ENCODE measurements around the gene DTNB.
"Not testable (repeated sequence)": the region's sequence is repeated elsewhere in the genome, so short reads cannot be mapped to it uniquely, and the experiment has no call there.

The DTNB gene

DNA sequence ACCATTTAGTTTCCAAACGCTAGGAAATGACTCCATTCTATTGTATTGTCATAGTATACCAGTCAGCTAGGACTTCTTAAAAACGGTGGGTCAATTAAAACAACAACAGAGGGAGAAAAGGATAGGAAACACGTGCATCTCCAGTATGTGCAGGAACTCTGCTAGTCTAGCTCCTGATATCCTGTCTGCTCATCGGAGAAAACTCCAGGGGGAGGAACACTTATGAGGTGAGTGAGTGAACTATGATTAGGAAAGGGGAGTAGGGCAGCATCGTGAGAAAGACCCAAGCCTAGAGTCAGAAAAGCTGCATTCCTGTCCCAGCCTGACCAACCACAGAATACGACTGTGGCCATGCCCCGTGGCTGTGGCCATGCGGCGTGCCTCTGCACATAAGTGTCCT lies 34.2 kb downstream of the DTNB start:
- no peaks in the 10 kb centered on the region for H3K27me3 ChIP-seq (ENCODE audit: insufficient read depth, low read length)
- H3K4me1 ChIP-seq (ENCODE audit: insufficient read depth, low read length), result no peaks in the 10 kb centered on the region
- H3K36me3 ChIP-seq (ENCODE audit: insufficient read depth, low read length), result no peaks in the 10 kb centered on the region
- no peak overlapping the region for H3K4me3 ChIP-seq (ENCODE audit: low read length)
- H2AFZ ChIP-seq (ENCODE audit: low read depth, low read length), result no peak overlapping the region
- H3K9me3 ChIP-seq (ENCODE audit: low read length), result no peaks in the 10 kb centered on the region

DNA sequence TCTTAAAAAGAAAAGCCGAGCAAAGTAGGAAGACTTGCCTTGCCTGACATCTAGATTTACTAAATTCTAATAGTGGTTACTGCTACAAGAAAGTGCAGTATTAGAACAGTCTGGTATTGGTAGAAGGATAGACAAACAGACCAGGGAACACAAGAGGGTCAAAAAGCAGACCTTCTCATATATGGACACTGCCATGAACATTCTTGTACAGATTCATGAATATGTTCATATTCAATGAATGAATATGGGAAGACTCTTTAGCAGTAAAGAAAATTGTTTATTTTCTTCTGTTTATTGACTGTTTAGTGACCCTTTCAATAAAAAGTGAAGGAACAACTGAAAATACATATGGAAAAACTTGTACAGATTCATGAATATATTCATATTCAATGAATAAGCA lies 37.6 kb downstream of the DTNB start:
- Histone ChIP-seq H3K4me1 (ENCODE audit: insufficient read depth, low read length) (no peaks in the 10 kb centered on the region), H3K36me3 (ENCODE audit: insufficient read depth, low read length) (no peaks in the 10 kb centered on the region), H3K9me3 (ENCODE audit: low read length) (no peaks in the 10 kb centered on the region), H3K27me3 (ENCODE audit: insufficient read depth, low read length) (no peaks in the 10 kb centered on the region), H2AFZ (ENCODE audit: low read depth, low read length) (no peak overlapping the region), H3K4me3 (ENCODE audit: low read length) (no peak overlapping the region)

DNA sequence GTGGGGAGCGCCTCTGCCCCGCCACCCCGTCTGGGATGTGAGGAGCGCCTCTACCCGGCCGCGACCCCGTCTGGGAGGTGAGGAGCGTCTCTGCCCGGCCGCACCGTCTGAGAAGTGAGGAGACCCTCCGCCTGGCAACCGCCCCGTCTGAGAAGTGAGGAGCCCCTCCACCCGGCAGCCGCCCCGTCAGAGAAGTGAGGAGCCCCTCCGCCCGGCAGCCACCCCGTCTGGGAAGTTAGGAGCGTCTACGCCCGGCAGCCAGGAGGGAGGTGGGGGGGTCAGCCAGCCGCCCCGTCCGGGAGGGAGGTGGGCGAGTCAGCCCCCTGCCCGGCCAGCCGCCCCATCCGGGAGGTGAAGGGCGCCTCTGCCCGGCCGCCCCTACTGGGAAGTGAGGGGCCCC lies 39.6 kb downstream of the DTNB start:
- H3K27me3 ChIP-seq (ENCODE audit: insufficient read depth, low read length); H3K4me3 ChIP-seq (ENCODE audit: low read length); H3K36me3 ChIP-seq (ENCODE audit: insufficient read depth, low read length); H3K4me1 ChIP-seq (ENCODE audit: insufficient read depth, low read length); H3K9me3 ChIP-seq (ENCODE audit: low read length); H2AFZ ChIP-seq (ENCODE audit: low read depth, low read length): not testable (repeated sequence)

DNA sequence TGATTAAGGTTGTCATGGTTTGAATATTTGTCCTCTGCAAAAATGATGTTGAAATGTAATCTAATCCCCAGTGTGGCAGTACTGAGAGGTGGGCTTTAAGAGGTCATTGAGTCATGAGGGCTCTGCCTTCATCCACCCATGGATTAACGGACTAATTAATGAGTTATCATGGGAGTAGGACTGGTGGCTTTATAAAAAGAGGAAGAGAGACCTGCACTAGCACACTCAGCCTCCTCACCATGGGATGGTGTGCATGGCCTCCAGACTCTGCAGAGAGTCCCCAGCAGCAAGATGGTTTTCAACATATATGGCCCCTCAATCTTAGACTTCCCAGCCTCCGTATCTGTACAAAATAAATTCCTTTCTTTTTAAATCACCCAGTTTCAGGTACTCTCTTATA lies 41.0 kb downstream of the DTNB start:
- H3K4me3 ChIP-seq (ENCODE audit: low read length), result no peak overlapping the region
- no peaks in the 10 kb centered on the region for H3K27me3 ChIP-seq (ENCODE audit: insufficient read depth, low read length)
- H3K4me1 ChIP-seq (ENCODE audit: insufficient read depth, low read length), result no peaks in the 10 kb centered on the region
- H3K9me3 ChIP-seq (ENCODE audit: low read length), result no peaks in the 10 kb centered on the region
- H3K36me3 ChIP-seq (ENCODE audit: insufficient read depth, low read length), result peaks cover 6% of the 10 kb centered on the region
- no peak overlapping the region for H2AFZ ChIP-seq (ENCODE audit: low read depth, low read length)

DNA sequence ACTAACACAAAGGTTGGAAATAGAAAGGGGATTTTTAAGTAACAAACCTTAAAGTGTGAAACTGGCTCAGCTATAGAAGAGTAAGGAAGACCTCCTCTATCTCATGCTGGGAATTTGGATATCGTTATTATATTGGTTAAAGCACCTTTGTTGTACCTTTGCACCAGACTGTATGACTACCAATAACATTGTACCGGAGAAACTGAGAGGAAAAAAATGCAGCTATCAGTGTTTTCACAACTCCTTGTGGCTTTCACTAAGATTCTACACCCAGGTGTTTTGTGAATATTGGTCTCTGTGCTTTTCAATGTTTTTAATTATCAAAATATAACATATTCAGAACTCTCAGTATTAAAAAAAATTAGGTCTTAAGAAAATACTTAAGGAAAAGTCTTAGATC lies 48.7 kb downstream of the DTNB start:
- Histone ChIP-seq H3K36me3 (ENCODE audit: insufficient read depth, low read length) (peaks cover 24% of the 10 kb centered on the region), H3K4me3 (ENCODE audit: low read length) (no peak overlapping the region), H3K27me3 (ENCODE audit: insufficient read depth, low read length) (no peaks in the 10 kb centered on the region), H3K9me3 (ENCODE audit: low read length) (peaks cover 5% of the 10 kb centered on the region), H3K4me1 (ENCODE audit: insufficient read depth, low read length) (no peaks in the 10 kb centered on the region), H2AFZ (ENCODE audit: low read depth, low read length) (no peak overlapping the region)

DNA sequence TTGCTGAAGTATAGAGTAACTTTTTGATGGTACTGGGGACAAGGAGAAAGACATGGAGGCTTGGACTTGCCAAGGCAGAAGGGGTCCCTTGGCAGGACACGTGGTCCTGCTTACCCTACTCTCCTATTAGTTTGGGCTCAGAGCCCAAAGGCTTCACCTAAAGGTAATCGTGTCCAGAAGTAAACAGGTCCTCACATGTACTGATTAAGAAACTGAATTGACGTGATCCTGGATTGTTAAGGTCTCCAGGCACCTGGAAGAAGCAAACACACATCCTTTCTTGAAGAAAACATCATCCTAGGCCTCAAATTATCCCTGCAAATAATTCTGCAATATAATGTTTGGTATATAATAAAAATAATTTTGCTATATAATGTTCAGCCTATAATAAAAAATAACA lies 50.0 kb downstream of the DTNB start:
- H3K4me1 ChIP-seq (ENCODE audit: insufficient read depth, low read length), result no peaks in the 10 kb centered on the region
- H3K9me3 ChIP-seq (ENCODE audit: low read length), result peaks cover 5% of the 10 kb centered on the region
- no peak overlapping the region for H2AFZ ChIP-seq (ENCODE audit: low read depth, low read length)
- H3K4me3 ChIP-seq (ENCODE audit: low read length), result no peak overlapping the region
- H3K27me3 ChIP-seq (ENCODE audit: insufficient read depth, low read length), result no peaks in the 10 kb centered on the region
- H3K36me3 ChIP-seq (ENCODE audit: insufficient read depth, low read length), result peaks cover 24% of the 10 kb centered on the region

DNA sequence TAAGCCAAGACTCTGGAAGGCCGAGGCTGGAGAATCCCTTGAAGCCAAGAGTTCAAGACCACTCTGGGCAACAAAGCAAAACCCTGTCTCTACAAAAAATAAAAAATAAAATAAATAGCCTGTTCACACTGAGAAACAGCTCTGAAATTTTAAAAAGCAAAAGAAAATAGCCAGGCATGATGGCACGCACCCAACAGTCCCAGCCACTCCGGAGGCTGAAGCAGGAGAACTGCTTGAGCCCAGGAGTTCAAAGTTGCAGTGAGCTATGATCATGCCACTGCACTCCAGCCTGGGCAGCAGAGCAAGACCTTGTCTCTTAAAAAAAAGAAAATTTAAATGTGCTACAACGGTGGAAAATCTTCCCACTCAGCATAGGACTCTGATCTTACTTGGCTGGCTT lies 52.7 kb downstream of the DTNB start:
- Histone ChIP-seq H3K9me3 (ENCODE audit: low read length) (peaks cover 3% of the 10 kb centered on the region), H3K4me3 (ENCODE audit: low read length) (no peak overlapping the region), H3K36me3 (ENCODE audit: insufficient read depth, low read length) (peaks cover 12% of the 10 kb centered on the region), H3K27me3 (ENCODE audit: insufficient read depth, low read length) (no peaks in the 10 kb centered on the region), H2AFZ (ENCODE audit: low read depth, low read length) (no peak overlapping the region), H3K4me1 (ENCODE audit: insufficient read depth, low read length) (no peaks in the 10 kb centered on the region)

DNA sequence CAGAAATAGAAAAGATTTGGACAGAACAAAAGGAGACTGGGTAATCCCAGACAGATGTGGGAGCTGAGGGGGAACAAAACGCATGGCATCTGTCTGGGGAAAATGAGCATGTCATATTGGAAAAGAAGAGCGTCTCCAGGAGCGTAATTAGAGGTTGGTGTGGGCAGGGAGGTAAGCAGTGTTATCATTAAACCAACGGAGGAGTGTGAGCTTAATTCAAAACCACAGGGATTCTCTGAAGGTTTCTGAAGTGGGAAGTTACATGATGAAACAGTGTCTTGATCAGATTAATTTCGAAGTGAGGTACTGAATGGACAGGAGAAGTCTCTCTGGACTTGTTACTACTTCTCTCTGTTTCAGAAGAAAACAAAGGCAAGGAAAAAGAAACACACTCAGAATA lies 53.3 kb downstream of the DTNB start:
- H3K4me1 ChIP-seq (ENCODE audit: insufficient read depth, low read length), result no peaks in the 10 kb centered on the region

DNA sequence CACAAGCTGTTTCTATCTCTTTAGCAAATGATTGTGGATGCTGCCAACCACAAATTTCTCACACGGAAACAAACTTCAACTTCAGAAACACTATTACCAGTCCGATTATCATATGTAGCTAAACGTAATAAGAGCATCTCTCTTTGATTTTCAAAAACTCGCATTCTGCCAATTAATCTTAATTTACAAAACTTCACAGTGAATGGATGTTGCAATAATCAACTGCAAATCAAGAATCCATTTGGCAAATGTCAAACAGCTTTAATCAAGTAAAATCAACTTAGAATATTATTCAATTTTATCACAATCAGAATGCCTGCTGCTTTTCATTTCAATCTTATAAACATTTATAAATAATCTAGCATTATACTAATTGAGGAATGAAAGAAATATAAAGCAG lies 54.2 kb downstream of the DTNB start:
- H3K9me3 ChIP-seq (ENCODE audit: low read length), result no peaks in the 10 kb centered on the region
- no peak overlapping the region for H3K4me3 ChIP-seq (ENCODE audit: low read length)
- H2AFZ ChIP-seq (ENCODE audit: low read depth, low read length), result no peak overlapping the region
- peaks cover 5% of the 10 kb centered on the region for H3K36me3 ChIP-seq (ENCODE audit: insufficient read depth, low read length)
- H3K4me1 ChIP-seq (ENCODE audit: insufficient read depth, low read length), result no peaks in the 10 kb centered on the region
- no peaks in the 10 kb centered on the region for H3K27me3 ChIP-seq (ENCODE audit: insufficient read depth, low read length)

More for the DNA sequence above, 53.3 kb downstream of the DTNB start:
- H3K9me3 ChIP-seq (ENCODE audit: low read length), result no peaks in the 10 kb centered on the region
- H2AFZ ChIP-seq (ENCODE audit: low read depth, low read length), result no peak overlapping the region
- H3K4me3 ChIP-seq (ENCODE audit: low read length), result no peak overlapping the region
- H3K27me3 ChIP-seq (ENCODE audit: insufficient read depth, low read length), result no peaks in the 10 kb centered on the region
- peaks cover 10% of the 10 kb centered on the region for H3K36me3 ChIP-seq (ENCODE audit: insufficient read depth, low read length)

DNA sequence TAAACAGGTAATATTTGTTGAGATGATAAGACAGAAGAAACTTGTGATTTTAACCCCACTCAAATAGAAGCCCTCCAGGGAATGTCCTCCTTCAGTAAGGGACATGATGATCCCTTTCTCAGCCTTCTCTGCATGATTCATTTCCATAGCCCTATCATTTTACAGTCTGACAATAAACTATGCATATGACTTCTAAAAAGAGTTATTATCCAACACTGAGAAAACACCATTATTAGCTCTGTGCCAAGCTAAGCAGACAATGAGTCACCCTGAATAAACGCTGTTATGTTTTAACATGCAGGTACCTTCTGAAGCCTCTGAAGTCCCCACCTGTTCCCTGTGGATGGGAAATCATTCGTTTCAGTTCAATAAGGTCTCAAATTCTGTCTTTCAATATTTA lies 54.7 kb downstream of the DTNB start:
- Histone ChIP-seq H3K4me1 (ENCODE audit: insufficient read depth, low read length) (no peaks in the 10 kb centered on the region), H2AFZ (ENCODE audit: low read depth, low read length) (no peak overlapping the region), H3K4me3 (ENCODE audit: low read length) (no peak overlapping the region), H3K9me3 (ENCODE audit: low read length) (no peaks in the 10 kb centered on the region), H3K27me3 (ENCODE audit: insufficient read depth, low read length) (no peaks in the 10 kb centered on the region), H3K36me3 (ENCODE audit: insufficient read depth, low read length) (no peaks in the 10 kb centered on the region)

DNA sequence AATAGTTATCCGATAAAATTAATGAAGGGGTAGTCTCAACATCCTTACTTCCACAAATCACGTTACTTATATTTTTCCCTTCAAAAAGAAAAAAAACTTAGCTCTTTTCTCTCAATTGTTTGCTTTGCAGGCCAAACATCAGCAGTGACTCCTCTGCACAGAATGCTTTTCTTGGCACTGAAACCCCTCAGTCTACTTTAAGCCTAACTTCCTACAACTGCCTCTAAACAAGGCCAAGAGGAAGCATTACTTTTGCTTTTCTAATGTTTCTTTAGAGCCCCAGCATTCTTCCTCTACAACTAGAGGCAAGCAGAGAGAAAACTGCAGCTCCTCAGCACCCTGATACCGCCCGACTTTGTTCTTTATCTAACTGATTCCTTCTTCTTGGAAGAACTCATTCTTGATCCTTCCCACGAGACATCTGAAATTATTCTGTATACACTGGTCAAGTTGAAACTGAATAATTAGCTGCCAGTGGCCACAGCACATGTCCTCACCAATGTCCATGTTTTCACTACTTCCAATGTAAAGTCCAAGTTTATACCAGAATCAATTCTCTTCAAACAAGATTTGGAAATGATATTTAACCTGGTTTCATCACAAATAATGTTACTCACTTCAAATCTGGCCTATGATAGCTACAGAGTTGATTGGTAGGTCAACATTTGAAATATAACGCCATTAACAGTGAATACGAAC lies 55.3 kb downstream of the DTNB start:
- H3K4me1 ChIP-seq (ENCODE audit: insufficient read depth, low read length), result no peaks in the 10 kb centered on the region
- H3K4me3 ChIP-seq (ENCODE audit: low read length), result no peak overlapping the region
- no peaks in the 10 kb centered on the region for H3K27me3 ChIP-seq (ENCODE audit: insufficient read depth, low read length)
- H3K9me3 ChIP-seq (ENCODE audit: low read length), result no peaks in the 10 kb centered on the region
- no peaks in the 10 kb centered on the region for H3K36me3 ChIP-seq (ENCODE audit: insufficient read depth, low read length)
- no peak overlapping the region for H2AFZ ChIP-seq (ENCODE audit: low read depth, low read length)

DNA sequence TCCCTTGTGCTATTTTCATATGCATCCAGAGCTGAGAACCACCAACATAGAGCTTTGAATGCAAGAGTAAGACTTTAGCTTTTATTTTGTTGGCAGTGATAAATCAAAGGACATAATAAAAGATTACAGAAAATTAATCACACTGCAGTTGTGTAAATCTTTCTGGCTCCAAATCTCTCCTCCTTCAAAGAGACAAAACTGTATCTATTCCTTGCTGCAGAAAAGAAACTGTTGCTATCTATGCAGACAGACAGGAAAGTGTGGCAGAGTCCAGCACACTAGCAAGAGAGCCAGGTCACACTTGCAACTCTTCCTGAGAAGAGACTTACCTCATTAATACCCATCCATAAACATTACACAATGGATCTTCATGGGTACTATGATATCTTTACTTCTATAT lies 57.5 kb downstream of the DTNB start:
- Histone ChIP-seq H3K4me1 (ENCODE audit: insufficient read depth, low read length) (no peaks in the 10 kb centered on the region), H3K9me3 (ENCODE audit: low read length) (no peaks in the 10 kb centered on the region), H2AFZ (ENCODE audit: low read depth, low read length) (no peak overlapping the region), H3K4me3 (ENCODE audit: low read length) (no peak overlapping the region), H3K36me3 (ENCODE audit: insufficient read depth, low read length) (no peaks in the 10 kb centered on the region), H3K27me3 (ENCODE audit: insufficient read depth, low read length) (no peaks in the 10 kb centered on the region)

DNA sequence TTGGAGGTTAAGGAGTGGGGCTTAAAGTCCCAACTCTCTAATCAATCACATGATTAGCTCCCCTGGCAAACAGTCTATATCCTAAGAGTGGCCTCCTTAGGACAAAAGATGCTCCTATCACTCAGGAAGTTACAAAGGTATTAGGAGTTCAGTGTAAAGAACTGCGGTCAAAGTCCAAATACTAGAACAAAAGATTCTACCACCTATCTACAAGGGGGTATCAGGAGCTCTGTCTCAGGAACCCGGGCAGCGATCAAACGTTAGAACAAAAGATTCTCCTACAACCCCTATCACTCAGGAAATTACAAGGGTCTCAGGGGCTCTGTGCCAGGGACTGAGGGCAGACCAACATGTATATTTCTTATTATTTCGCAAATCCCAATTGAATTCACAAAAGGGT lies 58.0 kb downstream of the DTNB start:
- no peak overlapping the region for H2AFZ ChIP-seq (ENCODE audit: low read depth, low read length)
- no peaks in the 10 kb centered on the region for H3K27me3 ChIP-seq (ENCODE audit: insufficient read depth, low read length)
- H3K9me3 ChIP-seq (ENCODE audit: low read length), result no peaks in the 10 kb centered on the region
- no peak overlapping the region for H3K4me3 ChIP-seq (ENCODE audit: low read length)
- no peaks in the 10 kb centered on the region for H3K4me1 ChIP-seq (ENCODE audit: insufficient read depth, low read length)
- H3K36me3 ChIP-seq (ENCODE audit: insufficient read depth, low read length), result no peaks in the 10 kb centered on the region

DNA sequence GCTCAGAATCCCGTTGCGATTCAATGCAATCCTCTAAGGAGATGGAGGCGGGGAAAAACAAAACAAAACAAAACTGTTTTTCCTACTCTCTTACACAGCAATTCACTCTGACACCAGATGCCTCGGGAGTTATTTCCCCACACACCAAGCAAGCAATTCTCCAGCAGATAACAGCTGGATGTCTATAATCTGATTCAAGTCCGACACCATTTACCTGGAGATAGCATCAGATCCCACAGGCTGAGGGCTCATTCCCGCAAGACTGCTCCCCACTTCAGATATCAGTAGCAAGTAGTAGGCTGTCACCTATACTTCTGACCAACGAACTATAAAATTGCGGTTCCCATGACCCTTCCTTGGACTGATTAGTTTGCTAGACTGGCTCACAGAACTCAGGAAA lies 58.7 kb downstream of the DTNB start:
- Histone ChIP-seq H3K4me3 (ENCODE audit: low read length) (no peak overlapping the region), H3K27me3 (ENCODE audit: insufficient read depth, low read length) (no peaks in the 10 kb centered on the region), H3K36me3 (ENCODE audit: insufficient read depth, low read length) (no peaks in the 10 kb centered on the region), H3K9me3 (ENCODE audit: low read length) (no peaks in the 10 kb centered on the region), H2AFZ (ENCODE audit: low read depth, low read length) (no peak overlapping the region), H3K4me1 (ENCODE audit: insufficient read depth, low read length) (peaks cover 4% of the 10 kb centered on the region)
